ENCODE results near the gene BTBD1.
"Not testable (repeated sequence)": the region's sequence is repeated elsewhere in the genome, so short reads cannot be mapped to it uniquely, and the experiment has no call there.

Gene BTBD1

GRCh38 chr15:83053151-83053550 is 13.9 kb downstream of the BTBD1 start:
- DNase-seq, result no peak

GRCh38 chr15:83046558-83047127 is 20.4 kb downstream of the BTBD1 start:
- no peak for DNase-seq

GRCh38 chr15:83044156-83044555 is 22.9 kb downstream of the BTBD1 start:
- DNase-seq, result no peak

- DNase-seq, result no peak
Observed at GRCh38 chr15:83039206-83039605, 27.8 kb downstream of the BTBD1 start.

GRCh38 chr15:83036253-83036652 is 30.8 kb downstream of the BTBD1 start:
- DNase-seq, result no peak

GRCh38 chr15:83031234-83031633 is 35.8 kb downstream of the BTBD1 start:
- not testable (repeated sequence) for DNase-seq

DNA sequence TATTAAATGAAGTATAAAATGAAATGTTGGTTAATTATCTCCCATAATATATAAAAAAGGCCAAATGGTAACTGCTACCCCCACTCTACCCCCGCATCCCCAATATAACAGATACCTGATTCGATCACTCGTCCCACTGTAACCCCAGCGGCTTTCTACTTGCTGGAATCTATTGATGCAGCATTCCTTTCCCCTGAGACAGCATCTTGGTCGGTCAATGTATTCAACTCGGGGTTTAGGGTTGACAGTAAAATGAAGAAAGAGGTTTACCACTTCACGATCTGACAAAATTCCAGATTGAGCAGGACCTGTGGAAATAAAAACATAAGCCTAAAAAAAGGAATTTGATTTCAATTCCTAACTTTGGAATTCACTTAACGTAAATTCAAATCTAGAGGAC is 37.0 kb downstream of the BTBD1 start:
- DNase-seq, result no peak

DNA sequence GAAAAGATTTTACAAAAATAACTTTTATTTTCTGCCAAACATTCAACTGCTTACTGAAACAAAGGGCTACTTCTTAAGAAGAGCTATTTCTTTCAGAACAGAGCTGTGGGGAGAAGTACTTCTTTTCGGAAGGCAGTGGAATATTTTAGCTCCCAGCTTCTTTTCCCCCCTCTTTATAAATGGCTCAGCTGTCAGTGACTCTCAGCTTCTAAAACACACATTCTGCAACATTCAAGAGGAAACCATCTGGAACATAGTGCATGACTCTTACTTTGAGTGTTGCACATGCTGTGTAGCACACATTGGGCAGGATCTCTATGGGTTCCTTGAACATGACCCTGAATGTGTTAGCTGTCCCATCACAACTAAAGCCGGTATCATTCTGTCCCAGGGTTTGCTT is 48.6 kb downstream of the BTBD1 start:
- DNase-seq, result no peak

- no peak for DNase-seq
Observed at GRCh38 chr15:83016906-83017305, 50.1 kb downstream of the BTBD1 start.

- DNase-seq, result no peak
Observed at GRCh38 chr15:83015361-83015760, 51.7 kb downstream of the BTBD1 start.

DNA sequence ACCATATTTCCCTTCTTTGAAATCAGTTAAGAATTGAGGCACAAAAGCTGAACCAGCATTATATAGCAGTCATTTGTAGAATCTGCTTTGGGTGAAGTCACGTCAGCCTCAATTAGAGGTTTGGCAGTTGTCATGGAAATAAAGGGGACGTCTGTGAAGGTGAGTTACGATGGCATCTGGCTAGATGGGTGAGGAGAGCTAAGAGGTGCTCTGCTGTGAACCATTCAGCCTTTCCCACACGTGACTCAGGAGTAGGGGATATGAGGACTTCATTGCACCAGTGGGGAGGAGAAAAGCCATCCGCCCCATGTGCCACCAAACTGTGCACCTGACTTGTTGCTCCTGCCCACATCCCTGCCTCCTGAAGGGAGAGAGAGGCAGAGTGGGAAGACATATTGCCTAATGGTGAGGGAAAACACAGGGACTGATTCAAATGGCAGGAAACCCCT is 52.8 kb downstream of the BTBD1 start:
- DNase-seq, result no peak

- DNase-seq, result no peak
Observed at GRCh38 chr15:83012636-83013035, 54.4 kb downstream of the BTBD1 start.

GRCh38 chr15:83012076-83012426 is 55.0 kb downstream of the BTBD1 start:
- no peak for DNase-seq

- no peak for DNase-seq
Observed at GRCh38 chr15:83011271-83012075, 55.6 kb downstream of the BTBD1 start, which contains the start of gene C15orf40. TSS of gene C15orf40 (minus strand) at chr15:83011639. CDS start at chr15:83011607, 32 bp downstream.

- no peak for DNase-seq
Observed at GRCh38 chr15:83010709-83011270, 56.3 kb downstream of the BTBD1 start.

DNA sequence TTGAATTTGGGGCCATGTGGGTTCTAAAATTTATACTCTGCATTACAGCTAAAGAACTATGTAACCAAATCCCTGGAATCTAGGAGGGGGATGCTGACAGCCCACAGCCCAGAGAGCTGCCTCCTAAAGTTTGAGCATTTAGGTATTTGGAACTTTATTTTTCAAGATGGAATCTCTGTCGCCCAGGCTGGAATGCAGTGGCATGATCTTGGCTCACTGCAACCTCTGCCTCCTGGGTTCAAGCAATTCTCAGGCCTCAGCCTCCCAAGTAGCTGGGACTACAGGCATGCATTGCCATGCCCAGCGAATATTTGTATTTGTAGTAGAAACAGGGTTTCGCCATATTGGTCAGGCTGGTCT is 66.4 kb downstream of the BTBD1 start:
- not testable (repeated sequence) for DNase-seq

GRCh38 chr15:82999905-83000671 is 67.0 kb downstream of the BTBD1 start:
- DNase-seq, result no peak

DNA sequence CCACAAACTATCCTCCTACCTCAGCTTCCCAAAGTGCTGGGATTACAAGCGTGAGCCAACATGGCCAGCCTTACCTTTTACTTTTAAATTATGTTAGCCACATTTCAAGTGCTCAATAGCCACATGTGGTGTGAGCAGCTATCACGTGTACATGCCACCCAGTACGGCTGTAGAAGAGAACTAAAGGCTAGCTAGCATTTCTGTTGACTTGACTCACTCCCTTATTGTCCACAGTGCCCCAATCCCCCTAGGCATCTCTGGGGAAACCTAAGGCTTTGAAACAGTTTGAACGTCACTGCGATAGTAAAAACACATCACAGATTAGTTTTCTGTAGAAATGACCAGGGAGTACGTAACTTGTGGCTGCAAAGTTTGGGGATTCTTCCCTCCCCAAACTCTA is 67.6 kb downstream of the BTBD1 start:
- no peak for DNase-seq

- no peak for DNase-seq
Observed at GRCh38 chr15:82995938-82996337, 71.1 kb downstream of the BTBD1 start.

DNA sequence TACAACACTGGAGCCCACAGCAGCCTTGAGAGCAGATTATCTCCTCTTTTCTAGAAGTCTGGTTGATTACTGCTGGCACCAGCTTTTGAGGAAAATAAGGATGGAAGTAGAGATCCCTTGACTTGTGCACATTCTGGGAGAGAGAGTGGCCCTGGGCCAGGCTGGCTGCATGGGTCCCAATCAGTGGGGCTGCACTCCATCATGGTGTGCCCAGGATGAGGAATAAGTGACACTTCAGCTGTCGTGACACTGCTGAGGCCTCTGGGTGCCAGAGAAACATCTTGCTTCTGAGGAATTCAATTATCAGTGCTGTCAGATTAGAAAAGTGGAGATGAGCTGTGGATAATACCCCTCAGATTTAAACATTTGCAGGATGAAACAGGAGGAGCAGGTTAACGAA is 72.0 kb downstream of the BTBD1 start:
- DNase-seq, result no peak

GRCh38 chr15:82993144-82993543 is 73.9 kb downstream of the BTBD1 start:
- DNase-seq, result no peak

DNA sequence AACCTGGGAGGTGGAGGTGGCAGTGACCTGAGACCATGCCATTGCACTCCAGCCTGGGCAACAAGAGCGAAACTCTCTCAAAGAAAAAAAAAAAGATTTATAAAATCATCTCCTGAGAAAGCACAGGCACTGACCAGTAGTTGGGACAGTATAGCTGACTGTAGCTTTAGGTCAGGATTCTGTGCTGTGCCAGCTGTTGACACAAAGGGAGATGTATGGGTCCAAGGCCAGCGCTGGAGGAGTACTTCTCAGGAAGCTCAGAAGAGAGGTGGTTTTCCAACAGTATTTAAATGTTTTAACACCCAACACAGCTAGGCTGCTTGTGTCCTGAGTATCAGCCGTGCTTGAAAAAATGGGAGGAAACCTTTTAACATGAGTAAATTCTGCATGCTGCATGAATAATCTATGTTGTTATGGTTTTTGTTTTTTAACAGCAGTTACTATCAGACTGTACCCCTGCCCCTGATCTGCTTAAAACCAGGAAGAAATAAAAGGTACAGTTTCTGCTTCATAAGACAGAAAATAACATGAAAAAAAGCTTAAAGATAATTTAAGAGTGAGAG is 74.5 kb downstream of the BTBD1 start:
- DNase-seq, result no peak

DNA sequence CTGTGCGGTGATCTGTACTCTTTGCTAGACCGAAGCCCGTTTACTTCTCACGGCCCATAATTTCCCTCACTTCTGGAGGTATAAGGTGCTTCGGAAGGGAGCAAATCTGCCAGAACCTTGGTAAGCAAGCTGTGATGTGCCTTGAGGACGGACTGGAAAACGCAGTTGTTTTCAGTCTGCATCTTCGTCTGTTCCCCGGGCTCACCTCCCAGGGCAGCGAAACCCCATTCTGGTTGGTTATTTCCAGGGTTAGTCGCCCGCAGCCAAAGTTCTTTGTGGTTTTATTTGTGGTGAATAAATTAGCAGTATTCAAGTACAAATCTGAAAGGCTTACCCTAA is 80.6 kb downstream of the BTBD1 start:
- no peak for DNase-seq

Data from SIG-M5 (cell line).